CD4-positive, alpha-beta T cell treated with Interleukin-15 for 4 hours (primary cell): ENCODE results near the gene SPOP.

Experiments
- DNase-seq: peaks from one replicate; pipeline ENCODE4 v3.0.0-alpha.2; 2020; ENCODE audit warnings: low spot score

SPOP gene

DNA sequence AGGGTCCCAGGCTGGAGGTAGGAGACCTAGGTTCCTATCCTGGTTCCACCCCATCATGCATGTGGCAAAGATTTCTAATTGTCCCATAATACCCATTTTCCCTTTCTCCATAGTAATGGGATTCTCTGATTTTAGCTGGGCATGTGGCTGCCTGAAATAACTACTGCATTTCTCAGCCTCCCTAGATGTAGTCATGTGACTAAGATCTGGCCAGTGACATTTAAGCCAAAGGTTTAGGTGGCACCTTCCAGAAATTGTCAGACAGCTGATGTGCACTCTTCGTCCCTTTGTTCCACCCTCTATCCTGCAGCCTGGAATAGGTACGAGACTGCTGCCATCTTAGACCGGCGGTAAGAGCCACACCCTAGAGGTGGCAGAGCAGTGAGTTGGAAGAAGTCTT lies 94.0 kb downstream of the SPOP start:
- no peak for DNase-seq

DNA sequence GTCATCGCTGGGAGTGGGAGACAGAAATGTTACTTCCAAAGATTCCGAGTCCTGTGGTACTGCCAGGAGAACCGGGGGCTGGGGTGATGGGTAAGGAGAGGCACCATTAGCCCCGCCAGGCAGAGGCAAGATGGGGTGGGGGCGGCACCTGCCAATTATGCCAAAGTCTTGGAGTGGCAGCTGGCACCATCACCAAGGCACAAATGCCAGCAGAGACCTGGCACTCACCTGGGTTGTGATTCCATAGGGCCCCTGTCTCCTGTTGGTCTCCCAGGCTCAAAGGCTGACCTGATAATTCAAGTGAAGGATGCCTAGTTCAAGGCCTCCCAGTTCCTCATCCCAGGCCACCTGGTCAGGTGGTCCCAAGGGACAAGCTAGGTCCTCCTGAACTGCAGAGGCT lies 94.7 kb downstream of the SPOP start:
- DNase-seq: no peak

DNA sequence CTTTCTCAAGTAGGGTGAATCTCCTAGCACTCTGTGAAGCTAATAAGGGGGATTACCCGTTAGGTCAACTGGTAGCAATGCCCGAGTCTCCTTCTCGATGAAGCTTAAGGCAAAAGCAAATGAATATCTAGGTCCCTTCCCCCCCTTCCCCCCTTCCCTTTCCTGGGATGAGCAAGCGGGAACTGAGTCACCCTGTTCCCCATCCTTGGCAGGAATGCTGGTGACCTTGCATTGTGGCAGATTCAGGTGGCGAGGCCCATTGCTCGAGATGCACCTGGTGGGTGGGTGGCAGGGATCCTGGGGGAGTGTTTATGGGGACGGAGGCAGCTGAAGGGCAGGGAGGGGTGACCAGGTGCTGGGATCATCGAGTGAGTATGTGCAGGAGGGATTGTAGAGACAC lies 95.1 kb downstream of the SPOP start:
- DNase-seq: no peak

DNA sequence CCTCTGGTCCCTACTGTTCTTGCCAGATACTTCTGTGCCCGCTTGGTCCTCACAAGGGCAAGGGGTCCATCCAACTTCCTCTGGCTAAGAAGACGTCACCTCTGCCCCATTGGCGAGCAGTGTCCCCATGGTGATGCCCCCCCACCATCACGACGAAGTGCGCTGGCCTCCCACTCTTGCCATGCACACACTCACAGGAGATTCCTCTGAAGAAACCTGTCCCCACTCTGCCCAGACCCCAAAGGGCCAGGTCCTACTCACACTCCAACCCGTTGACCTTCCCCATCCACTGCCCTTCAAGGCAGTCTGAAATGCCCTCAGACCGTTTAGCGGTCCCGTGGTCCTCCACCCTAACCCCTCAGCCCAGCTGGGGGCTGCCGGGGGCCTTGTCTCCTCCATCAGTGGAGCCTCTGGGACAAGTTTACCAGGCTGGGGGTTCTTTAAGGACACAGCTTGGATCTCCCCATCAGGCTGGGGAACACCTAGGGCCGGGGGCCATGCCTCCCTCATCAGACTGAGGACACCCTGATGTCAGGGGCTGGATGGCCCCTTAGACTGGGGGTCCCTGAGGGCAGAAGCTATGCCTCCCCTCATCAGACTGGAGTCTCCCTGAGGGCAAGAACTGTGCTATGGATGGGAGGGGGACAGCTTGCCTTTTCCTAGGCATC lies 95.7 kb downstream of the SPOP start:
- no peak for DNase-seq

DNA sequence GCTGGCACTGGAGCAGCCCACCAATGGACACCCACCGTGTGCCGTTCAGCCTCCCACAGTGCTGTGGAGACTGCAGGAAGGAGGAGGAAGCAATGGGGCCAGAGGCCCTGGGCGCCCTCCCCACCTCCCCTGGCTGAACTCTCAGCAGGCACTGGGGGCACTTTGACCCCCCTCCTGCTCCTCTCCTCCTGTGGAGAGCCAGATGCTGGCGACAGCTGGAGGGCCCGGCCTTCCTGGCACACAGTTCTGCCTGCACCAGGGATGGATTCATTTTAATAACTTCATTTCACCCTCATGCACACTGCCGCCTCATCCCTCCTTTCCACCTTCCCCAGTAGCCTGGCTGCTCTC lies 96.3 kb downstream of the SPOP start:
- DNase-seq: no peak

DNA sequence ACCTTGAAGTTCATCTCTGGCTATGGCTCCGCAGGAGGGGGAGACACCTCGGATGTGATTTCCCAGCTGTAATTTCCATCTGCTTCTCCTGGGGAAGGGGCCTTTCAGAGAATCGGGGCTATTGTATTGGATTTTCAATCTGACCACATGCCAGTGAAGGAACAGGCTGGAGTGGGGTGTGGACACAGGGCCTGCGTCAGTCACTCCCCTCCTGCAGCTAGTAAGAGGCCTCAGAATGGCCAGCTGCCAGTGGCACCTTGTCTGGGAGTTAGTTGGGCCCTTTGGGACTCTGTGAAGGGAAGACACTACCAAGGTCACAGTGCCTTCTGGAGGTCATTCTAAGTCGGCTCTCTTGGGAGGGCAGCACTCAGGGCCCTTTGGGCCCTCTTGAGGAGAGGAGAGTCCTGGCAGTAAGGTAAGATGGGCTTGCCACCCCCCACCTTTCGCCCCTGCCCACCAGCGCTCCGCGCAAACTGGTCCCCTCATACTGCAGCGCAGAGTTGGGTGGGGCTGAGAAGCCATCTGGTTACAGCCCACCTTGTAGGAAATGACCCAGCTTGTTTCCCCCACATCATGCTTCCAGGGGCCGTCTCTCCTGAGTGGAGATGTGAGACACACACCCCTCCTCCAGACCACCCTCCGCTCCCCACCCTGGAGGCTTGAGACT lies 96.8 kb downstream of the SPOP start:
- DNase-seq: no peak

DNA sequence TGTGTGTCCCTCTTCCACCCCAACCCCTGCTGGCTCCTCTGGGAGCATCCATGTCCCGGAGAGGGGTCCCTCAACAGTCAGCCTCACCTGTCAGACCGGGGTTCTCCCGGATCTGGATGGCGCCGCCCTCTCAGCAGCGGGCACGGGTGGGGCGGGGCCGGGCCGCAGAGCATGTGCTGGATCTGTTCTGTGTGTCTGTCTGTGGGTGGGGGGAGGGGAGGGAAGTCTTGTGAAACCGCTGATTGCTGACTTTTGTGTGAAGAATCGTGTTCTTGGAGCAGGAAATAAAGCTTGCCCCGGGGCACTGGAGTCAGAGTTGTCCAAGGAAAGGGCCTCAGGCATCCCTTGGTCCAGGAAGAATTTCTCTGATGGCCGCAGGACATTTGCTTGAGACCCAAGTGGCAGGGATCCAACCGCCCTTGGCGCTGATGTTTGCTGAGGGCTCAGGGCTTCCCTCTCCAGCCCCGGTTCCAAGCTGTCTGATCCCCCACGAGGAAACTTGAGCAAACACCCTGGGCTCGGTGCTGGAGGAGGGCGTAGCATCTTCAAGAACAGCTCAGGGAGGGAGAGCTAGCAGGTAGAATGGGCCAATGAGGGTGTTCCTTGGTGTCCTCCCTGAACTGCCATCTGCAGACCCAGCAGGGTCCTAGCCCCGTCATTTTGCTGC lies 97.7 kb downstream of the SPOP start:
- DNase-seq: no peak

DNA sequence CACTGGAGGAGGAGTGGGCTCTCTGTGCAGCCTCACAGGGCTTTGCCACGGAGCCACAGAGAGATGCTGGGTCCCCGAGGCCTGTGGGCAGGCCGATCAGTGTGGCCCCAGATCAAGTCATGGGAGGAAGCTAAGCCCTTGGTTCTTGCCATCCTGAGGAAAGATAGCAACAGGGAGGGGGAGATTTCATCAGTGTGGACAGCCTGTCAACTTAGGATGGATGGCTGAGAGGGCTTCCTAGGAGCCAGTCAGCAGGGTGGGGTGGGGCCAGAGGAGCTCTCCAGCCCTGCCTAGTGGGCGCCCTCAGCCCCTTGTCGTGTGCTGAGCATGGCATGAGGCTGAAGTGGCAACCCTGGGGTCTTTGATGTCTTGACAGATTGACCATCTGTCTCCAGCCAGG lies 98.4 kb downstream of the SPOP start:
- DNase-seq: no peak

DNA sequence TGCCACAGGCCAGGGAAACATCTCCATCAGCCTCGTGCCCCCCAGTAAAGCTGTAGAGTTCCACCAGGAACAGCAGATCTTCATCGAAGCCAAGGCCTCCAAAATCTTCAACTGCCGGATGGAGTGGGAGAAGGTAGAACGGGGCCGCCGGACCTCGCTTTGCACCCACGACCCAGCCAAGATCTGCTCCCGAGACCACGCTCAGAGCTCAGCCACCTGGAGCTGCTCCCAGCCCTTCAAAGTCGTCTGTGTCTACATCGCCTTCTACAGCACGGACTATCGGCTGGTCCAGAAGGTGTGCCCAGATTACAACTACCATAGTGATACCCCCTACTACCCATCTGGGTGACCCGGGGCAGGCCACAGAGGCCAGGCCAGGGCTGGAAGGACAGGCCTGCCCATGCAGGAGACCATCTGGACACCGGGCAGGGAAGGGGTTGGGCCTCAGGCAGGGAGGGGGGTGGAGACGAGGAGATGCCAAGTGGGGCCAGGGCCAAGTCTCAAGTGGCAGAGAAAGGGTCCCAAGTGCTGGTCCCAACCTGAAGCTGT lies 98.9 kb downstream of the SPOP start:
- DNase-seq: no peak

DNA sequence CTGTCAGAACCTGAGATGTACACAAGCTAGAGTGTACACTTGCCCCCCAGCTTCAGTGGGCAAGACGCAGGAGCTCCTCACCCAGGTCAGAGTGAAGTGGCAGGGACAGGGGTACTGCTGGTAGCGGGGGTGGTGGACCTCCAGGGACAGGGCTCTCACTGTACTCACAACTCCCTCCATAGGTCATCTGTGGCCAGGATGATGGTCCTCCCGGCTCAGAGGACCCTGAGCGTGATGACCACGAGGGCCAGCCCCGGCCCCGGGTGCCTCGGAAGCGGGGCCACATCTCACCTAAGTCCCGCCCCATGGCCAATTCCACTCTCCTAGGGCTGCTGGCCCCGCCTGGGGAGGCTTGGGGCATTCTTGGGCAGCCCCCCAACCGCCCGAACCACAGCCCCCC lies 99.5 kb downstream of the SPOP start:
- DNase-seq: no peak

DNA sequence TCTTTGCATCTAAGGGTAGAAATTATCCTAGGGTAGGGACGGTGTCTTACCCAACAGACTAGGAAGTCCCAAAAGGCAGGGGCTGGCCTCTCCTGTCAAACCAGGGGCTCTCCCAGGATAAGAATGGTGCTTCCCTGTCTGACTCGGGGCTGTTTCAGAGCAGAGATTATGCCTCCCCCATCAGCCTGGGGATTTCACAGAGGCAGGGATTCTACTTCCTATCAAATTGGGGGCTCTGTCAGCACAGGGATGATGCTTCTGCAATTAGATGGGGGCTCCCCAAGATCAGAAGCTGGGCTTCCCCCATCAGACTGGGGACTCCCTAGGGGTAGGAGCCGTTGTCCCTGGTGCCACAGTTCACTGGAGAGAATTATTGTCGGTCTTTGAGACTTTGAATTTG lies 99.9 kb downstream of the SPOP start:
- DNase-seq: no peak

DNA sequence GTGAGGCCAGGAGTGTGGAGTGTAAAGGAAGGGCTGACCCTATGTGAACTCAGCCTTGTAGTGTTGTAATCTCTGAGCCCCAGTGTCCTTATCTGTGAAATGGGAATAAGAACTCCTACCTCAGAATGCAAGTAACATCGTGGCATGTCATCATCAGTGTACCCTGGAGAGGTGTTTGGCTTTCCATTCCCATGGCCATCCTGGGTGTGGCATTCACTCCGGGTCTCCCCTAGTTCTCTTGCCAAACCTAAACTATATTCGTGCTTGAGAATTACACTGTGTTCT lies 100.3 kb downstream of the SPOP start:
- no peak for DNase-seq

DNA sequence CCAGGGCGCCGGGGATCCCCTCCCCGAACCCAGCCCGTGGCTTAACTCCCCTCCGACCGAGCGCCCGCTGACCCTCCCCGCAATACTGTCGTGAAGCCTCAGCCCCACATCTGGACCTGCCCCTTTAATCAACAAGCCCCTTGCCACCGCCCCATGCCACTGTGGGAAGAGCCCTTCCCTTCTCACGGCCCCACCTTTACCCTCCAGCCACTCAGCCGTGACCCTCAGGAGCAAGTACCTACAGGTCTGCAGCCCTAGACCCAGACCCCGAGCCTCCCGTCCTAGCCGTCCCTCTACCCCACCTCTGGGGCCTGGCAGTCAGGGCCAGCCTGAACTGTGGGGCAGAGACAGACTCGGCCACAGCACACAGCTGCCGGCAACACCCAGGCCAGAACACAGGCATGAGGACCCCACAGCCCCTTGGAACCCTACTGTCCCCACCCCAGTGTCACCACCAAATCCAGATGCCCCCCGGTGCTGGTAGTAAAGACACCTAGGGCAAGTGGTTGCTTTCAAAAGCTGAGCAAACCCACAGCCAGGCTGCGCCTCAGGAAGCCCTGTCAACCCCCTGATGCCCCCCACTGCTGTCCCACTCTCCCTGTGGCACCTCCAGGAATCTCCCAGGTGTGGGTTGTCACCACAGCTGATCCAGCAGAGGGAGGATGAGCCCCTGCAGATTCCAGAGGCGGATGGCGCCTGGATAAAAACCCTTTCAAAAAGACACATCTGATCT lies 100.8 kb downstream of the SPOP start:
- no peak for DNase-seq

DNA sequence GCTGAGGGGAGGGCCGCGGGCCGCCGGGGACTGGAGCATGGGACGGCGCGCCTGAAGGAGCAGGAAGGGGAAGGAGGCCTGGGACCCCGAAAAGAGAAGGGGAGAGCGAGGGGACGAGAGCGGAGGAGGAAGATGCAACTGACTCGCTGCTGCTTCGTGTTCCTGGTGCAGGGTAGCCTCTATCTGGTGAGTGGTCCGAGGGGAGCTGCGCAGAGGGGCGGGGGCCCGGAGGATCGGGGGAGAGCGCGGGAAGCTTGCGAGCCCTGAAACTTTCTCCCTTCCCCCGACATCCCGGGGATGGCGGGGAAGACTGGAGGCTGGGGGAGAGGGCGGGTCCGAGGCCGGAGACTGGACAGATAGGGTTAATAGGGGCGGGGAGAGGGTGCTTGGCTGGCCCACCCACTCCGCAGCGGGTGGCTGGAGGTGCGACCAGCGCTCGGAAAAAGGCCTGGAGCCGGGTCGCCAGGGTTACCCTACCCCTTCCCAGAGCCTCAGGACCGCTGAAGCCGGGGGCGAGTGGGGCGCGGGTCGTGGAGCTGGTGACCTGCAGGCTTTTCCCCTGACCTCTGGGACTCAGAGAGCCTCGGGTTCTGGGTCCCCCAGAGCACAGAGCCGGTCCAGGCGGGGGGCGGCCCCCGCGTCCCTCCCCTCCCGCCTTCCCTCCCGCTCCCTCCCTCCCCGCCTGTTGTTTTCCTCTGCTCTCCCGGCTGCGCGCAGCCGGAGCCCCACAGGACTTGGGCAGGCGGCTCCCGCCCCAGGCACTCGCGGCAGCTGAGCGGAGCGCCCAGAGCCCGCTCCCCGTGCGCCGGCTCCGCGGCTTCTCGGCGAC lies 101.6 kb downstream of the SPOP start:
- no peak for DNase-seq

DNA sequence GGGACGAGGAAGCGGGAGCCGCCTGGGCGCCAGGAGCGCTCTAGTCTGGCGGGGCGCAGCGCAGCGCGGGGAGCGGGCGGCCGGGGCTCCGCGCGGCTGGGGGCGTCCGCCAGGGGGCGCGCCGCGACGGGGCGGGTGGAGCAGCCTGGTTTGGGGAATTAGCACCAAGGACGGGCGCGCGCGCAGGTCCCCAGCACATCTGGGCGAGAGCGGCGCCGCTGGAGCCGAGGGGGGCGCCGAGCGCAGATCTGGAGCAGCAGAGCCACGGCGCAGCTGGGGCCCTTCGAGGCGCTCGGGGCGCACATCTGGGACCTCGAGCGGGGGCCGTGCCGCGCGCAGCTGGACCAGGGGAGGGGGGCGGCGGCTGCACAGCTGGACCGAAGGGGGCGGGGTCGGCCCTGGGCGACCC lies 102.2 kb downstream of the SPOP start, which contains the start of gene NXPH3:
NXPH3 (plus strand) TSS at position 193 of the 409 bp plus-strand sequence. CDS start 349 bp downstream, outside the sequence.
- DNase-seq: peak; percentile 58

DNA sequence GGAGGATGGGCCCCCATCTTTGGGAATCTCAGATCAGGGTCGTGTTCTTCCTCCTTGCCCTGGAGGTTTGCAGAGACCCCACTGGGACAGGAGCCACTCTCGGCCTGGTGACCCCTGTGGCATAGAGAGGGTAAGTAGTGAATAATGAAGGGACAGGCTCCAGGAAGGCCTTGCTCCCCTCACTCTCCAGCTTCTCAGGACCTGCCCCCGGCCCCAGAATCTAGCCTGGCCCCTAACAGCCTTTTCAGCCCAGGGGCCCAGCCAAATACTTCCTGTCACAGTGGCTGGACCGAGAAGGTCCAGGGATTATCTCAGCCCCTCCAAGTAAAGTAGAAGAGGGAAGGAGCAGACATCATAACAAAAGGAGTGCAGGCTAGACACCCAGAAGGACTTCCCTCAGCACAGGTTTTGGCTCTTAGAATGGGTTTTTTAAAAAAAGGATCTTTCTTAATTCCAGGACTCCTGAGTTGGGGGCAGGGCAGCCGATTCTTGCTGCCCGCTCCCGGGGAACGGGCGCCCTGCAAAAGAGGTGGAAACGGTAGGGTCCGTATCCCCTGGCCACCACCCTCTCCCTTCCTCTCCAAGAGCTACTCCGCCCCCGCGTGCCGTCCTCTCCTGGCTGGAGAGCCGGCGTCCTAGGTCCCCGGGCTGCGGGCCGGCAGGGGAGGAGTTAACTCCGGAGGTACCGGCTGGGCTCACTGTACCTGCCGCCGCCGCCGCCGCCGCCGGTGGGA lies 102.8 kb downstream of the SPOP start:
- DNase-seq: no peak

DNA sequence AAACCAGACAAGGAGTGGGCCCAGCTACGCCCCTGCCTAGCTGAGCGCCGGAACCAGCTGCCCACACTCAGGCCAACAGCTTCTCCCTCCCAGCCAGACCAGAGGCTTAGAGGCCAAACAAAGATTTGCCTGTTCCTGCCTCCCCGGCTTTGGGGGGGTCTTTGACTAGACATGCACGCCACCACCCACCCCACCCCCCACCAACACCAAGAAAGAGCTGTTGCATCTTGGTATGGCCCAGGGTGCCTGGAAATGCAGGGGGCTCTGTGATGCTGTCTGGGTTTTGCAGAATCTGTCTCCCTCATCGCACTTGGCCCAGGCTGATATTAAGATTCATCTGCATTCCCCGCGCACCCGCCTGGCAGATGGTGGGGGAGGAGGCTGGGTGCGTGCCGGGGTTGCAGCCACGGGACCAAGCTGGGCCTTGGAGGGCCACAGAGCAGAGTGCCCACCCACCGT lies 103.5 kb downstream of the SPOP start:
- no peak for DNase-seq

DNA sequence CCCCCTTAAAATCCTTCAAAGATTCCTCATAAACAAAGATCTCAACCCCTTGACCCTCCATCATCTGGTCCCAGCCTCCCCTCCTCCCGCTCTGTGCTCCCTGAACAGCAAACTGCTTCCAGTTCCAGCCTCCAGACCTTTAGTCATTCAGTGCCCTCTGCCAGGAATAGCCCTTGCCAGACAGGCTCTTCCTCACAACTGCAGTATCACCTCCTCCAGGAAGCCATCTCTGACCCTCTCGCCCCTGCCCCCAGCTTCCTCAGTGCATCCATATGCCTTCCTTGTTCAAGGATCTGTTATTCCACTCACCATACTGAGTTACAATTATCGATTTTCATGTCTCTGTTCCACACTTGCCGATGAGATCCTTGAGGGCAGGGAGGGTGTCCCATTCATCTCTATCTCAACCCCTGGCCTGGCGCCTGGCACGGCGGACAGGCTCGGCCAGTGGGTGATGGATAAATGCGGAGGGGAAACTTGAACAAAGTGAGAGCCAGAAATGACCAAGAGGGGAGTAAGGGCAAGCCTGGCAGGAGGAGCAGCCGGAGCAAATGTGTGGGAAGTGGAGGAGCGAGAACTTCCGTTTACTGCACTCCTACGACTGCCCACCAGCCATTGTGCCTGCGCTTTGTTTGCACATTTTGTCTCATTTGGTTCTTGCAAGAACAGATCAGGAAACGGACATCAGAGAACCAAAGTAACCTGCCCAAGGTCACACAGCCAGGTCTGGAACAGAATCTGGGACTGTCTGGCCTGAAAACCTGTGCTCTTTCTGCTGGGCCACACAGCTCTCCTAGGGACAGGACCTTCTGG lies 104.2 kb downstream of the SPOP start:
- DNase-seq: no peak

DNA sequence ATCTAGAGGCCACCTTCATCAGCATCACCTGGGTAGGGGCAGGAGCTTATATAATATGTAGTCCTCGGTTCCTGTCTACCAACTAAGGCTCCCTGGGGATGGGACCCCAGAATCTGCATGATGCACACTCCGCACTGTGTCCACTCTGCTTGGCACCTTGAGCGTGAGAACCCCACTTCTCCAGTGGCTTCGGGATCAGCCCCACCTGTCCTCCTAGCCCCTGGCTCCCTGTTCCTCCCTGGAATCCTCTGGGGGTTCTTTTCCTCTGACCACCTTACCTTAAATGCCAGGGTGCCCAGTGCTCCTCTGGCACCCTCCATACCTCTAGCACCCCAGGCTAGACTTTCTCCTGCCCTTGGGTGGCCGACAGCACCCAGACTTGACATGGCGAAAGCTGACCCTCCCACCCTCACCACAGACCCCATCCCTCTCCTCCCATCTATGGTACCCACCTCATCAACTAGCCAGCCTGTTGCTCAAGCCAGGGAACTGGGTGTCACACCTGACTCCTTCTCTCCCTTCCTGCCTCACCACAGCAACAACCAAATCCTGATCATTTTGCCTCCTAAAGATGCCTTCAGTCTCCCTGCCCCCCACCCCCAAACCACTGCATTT lies 105.0 kb downstream of the SPOP start:
- no peak for DNase-seq

DNA sequence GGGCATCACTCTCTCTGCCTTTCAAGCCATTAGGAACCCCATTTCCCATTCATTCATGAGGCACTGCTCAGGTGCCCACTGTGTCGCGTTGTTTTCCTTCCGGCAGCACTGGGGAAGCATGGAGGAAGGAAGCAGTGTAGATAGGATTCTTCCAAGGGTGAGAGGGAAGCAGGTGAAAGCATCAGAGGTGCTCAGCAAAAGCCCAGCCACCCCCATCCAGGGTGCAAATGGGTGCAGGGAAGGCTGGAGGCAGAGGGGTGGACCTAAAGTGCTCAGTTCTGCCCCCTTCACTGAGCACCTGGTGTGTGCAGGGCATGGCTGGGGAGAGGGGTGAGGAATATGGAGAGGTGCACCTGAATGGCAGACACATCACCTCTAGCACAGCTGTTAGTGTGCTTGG lies 105.7 kb downstream of the SPOP start:
- no peak for DNase-seq
